ENCODE data around the gene TTLL7. TPM values are rescaled to one million over a fixed set of nuclear protein-coding genes. Genes with fewer than 3 reads are reported as not detected.

TTLL7 gene
- polyA plus RNA-seq, 2 of the 4 experiments (the other 2 are of a cell fraction): 1.6 to 5.7 TPM

DNA sequence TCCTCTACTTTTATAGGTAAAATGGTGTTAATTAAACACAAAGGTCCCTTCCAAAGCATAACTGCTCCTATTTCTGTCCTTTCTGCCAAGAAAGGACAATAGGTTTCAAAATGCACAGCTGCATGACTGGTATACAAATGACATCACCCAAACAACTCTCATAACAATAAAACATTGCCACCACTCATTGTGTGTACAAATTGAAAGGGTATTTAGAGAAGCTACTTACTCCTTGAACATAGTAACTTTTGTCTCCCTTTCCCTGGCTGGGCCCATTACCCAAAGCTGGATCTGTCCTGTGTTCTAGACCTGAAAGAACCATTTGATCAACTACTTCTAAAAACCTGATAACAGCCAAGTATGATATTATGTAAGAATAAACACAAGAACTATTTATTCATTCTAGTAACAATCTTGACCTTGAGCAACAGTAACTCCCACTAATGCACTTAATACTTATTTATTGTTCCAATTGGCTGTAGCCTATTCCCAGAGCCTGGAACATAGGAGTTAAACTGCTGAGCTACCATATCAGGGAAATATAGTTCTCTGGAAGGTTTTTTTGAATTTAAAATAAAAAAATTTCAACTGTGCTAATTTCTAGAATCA, 38.2 kb downstream of the TTLL7 start:
- ATAC-seq (no peak), FAIRE-seq (no peak), DNase-seq (ENCODE audit: low read depth in 1 of 2, low spot score in 1 of 2) (no peak)
- Histone ChIP-seq H3K4me1 (no peaks in the 10 kb centered on the region), H3K9me3 (no peaks in the 10 kb centered on the region), H3K4me2 (no peak overlapping the region), H3K4me3 (no peak overlapping the region), H3K27ac (no peak overlapping the region)
- POLR2A ChIA-PET: no interaction called here
- TF ChIP-seq, protein P1, sequence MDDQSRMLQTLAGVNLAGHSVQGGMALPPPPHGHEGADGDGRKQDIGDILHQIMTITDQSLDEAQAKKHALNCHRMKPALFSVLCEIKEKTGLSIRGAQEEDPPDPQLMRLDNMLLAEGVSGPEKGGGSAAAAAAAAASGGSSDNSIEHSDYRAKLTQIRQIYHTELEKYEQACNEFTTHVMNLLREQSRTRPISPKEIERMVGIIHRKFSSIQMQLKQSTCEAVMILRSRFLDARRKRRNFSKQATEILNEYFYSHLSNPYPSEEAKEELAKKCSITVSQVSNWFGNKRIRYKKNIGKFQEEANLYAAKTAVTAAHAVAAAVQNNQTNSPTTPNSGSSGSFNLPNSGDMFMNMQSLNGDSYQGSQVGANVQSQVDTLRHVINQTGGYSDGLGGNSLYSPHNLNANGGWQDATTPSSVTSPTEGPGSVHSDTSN (IDR thresholded peaks at IDR 0.05): no peak
- CTCF ChIA-PET: no interaction called here

DNA sequence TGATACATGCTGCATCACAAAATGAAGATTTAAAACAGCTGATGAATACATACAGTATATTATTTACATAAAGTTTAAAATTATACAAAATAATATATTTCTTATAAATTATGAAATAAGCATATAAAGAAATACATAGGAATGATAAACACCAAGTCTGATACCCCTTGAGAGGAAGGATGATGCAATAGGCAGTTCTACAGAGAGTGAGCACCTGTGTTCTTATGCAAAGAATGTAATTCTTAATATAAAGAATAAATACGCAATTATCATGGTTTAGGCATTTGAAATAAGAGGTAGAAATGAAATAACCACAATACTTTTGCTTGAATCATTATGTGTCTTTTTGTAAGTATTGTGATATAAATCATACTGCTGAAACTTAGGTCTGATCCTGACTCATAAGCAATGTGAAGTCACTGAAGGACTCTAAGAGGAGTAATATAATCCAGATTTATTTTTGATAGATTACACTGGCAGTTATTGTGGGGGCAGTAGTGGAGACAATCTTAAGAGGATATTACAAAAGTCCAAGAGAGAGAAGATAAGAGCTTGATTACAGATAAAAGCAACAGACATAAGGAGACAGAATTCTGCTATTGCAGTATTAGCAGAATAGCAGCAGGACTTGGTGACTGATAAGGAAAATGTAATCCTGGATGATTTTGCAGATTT, 39.0 kb downstream of the TTLL7 start:
- Histone ChIP-seq H3K4me1 (no peaks in the 10 kb centered on the region), H3K27ac (no peak overlapping the region), H3K4me3 (no peak overlapping the region), H3K9me3 (no peaks in the 10 kb centered on the region), H3K4me2 (no peak overlapping the region)
- ChIA-PET CTCF (no interaction called here), POLR2A (no interaction called here)
- TF ChIP-seq RAD21 (conservative IDR thresholded peaks at IDR 0.05 in 1 of 2, IDR thresholded peaks at IDR 0.05 in 1 of 2) (no peak), SREBF2 (IDR thresholded peaks at IDR 0.05) (no peak), HDAC2 (IDR thresholded peaks at IDR 0.05) (no peak), CEBPB (IDR thresholded peaks at IDR 0.05) (no peak), CHD4 (IDR thresholded peaks at IDR 0.05; ENCODE audit: borderline replicate concordance) (no peak), FOSB (CRISPR knock-in tag; IDR thresholded peaks at IDR 0.05) (no peak), SMC3 (IDR thresholded peaks at IDR 0.05) (no peak), POLR2AphosphoS2 (conservative IDR thresholded peaks at IDR 0.05; ENCODE audit: low read length) (no peak), HOXA7 (CRISPR knock-in tag; IDR thresholded peaks at IDR 0.05) (no peak), ZFP36 (IDR thresholded peaks at IDR 0.05; ENCODE audit: borderline replicate concordance, partially characterized antibody) (no peak), FOXS1 (CRISPR knock-in tag; IDR thresholded peaks at IDR 0.05) (no peak)
- TF ChIP-seq, protein P2, sequence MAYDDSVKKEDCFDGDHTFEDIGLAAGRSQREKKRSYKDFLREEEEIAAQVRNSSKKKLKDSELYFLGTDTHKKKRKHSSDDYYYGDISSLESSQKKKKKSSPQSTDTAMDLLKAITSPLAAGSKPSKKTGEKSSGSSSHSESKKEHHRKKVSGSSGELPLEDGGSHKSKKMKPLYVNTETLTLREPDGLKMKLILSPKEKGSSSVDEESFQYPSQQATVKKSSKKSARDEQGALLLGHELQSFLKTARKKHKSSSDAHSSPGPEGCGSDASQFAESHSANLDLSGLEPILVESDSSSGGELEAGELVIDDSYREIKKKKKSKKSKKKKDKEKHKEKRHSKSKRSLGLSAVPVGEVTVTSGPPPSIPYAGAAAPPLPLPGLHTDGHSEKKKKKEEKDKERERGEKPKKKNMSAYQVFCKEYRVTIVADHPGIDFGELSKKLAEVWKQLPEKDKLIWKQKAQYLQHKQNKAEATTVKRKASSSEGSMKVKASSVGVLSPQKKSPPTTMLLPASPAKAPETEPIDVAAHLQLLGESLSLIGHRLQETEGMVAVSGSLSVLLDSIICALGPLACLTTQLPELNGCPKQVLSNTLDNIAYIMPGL (CRISPR knock-in tag; IDR thresholded peaks at IDR 0.05; ENCODE audit: borderline replicate concordance): no peak
- TF ChIP-seq, protein P3, sequence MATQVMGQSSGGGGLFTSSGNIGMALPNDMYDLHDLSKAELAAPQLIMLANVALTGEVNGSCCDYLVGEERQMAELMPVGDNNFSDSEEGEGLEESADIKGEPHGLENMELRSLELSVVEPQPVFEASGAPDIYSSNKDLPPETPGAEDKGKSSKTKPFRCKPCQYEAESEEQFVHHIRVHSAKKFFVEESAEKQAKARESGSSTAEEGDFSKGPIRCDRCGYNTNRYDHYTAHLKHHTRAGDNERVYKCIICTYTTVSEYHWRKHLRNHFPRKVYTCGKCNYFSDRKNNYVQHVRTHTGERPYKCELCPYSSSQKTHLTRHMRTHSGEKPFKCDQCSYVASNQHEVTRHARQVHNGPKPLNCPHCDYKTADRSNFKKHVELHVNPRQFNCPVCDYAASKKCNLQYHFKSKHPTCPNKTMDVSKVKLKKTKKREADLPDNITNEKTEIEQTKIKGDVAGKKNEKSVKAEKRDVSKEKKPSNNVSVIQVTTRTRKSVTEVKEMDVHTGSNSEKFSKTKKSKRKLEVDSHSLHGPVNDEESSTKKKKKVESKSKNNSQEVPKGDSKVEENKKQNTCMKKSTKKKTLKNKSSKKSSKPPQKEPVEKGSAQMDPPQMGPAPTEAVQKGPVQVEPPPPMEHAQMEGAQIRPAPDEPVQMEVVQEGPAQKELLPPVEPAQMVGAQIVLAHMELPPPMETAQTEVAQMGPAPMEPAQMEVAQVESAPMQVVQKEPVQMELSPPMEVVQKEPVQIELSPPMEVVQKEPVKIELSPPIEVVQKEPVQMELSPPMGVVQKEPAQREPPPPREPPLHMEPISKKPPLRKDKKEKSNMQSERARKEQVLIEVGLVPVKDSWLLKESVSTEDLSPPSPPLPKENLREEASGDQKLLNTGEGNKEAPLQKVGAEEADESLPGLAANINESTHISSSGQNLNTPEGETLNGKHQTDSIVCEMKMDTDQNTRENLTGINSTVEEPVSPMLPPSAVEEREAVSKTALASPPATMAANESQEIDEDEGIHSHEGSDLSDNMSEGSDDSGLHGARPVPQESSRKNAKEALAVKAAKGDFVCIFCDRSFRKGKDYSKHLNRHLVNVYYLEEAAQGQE (IDR thresholded peaks at IDR 0.05): no peak
- WGBS (ENCODE audit: missing lambda C conversion rate): 61% methylated on average over 1 of the region's 1 CpG
- no peak for FAIRE-seq
- no peak for ATAC-seq
- DNase-seq (ENCODE audit: low read depth in 1 of 2, low spot score in 1 of 2): no peak

DNA sequence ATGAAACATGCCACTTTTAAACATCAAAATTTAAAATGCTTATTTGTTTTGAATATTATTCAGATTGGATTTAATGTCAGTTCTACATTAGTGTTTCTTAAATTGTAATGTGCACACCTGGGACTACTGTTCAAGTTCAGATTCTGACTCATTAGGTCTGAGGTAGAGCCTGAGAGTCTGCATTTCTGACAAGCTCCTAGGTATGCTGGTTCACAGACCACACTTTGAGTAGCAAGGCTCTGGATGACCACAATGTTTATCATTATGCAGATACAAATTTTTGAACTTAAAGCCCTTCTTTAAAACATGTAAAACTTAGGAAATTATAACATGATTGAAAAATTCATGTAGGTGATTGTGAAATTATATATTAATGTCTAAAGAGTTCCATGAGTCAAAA, 40.2 kb downstream of the TTLL7 start:
- H3K4me3 ChIP-seq: no peak overlapping the region
- no peaks in the 10 kb centered on the region for H3K9me3 ChIP-seq
- DNase-seq (ENCODE audit: low read depth in 1 of 2, low spot score in 1 of 2) (no peak), FAIRE-seq (no peak), ATAC-seq (no peak)
- H3K4me2 ChIP-seq: no peak overlapping the region
- no peak overlapping the region for H3K27ac ChIP-seq
- H3K4me1 ChIP-seq: no peaks in the 10 kb centered on the region
- ChIA-PET POLR2A (no interaction called here), CTCF (no interaction called here)
- no peak for TF ChIP-seq KDM5A (IDR thresholded peaks at IDR 0.05)
- TF ChIP-seq, protein P4, sequence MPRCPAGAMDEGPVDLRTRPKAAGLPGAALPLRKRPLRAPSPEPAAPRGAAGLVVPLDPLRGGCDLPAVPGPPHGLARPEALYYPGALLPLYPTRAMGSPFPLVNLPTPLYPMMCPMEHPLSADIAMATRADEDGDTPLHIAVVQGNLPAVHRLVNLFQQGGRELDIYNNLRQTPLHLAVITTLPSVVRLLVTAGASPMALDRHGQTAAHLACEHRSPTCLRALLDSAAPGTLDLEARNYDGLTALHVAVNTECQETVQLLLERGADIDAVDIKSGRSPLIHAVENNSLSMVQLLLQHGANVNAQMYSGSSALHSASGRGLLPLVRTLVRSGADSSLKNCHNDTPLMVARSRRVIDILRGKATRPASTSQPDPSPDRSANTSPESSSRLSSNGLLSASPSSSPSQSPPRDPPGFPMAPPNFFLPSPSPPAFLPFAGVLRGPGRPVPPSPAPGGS (IDR thresholded peaks at IDR 0.05): no peak
- no peak for TF ChIP-seq GATA3 (IDR thresholded peaks at IDR 0.05; ENCODE audit: borderline replicate concordance)
- TF ChIP-seq HDAC2 (IDR thresholded peaks at IDR 0.05): no peak
- TF ChIP-seq HOXB5 (CRISPR knock-in tag; IDR thresholded peaks at IDR 0.05): no peak
- TF ChIP-seq, protein P2 (CRISPR knock-in tag; IDR thresholded peaks at IDR 0.05; ENCODE audit: borderline replicate concordance): no peak
- no peak for TF ChIP-seq ZSCAN20 (CRISPR knock-in tag; IDR thresholded peaks at IDR 0.05)
- no peak for TF ChIP-seq HEYL (CRISPR knock-in tag; IDR thresholded peaks at IDR 0.05)
- no peak for TF ChIP-seq RFX5 (IDR thresholded peaks at IDR 0.05)
- TF ChIP-seq RNF2 (IDR thresholded peaks at IDR 0.05; ENCODE audit: borderline replicate concordance, low read depth): no peak
- no peak for TF ChIP-seq CHD4 (IDR thresholded peaks at IDR 0.05; ENCODE audit: borderline replicate concordance)
- TF ChIP-seq FOXS1 (CRISPR knock-in tag; IDR thresholded peaks at IDR 0.05): no peak
- no peak for TF ChIP-seq ZFP36 (IDR thresholded peaks at IDR 0.05; ENCODE audit: borderline replicate concordance, partially characterized antibody)
